Adrenal gland (tissue), 5 donors: Measurements from ENCODE around the gene ASTL.

Experiments
- CTCF ChIP-seq, 6 experiments: fragments of 450-650 bp in 4 of 6; fragments of 200-600 bp in 2 of 6; sonication (generic) in 1 of 6; IDR thresholded peaks; 1 replicate in 5 of 6; 2 replicates in 1 of 6; pipeline versions ENCODE4 v1.5.1 to v1.8.0; 2016 to 2021; ENCODE audit warnings: antibody characterized with exemption in 6 of 6, mild to moderate bottlenecking in 2 of 6, moderate library complexity in 1 of 6
- POLR2A ChIP-seq, 2 donors: fragments of 450-650 bp; IDR thresholded peaks; one replicate each; pipeline ENCODE4 v1.6.1; 2017; ENCODE audit warnings: antibody characterized with exemption in 2 of 2, mild to moderate bottlenecking in 2 of 2, moderate library complexity in 1 of 2
- donor health status: DM: no; HTN: no; CAD: no.

- TF ChIP-seq CTCF (IDR thresholded peaks at IDR 0.05) (no peak), POLR2A (IDR thresholded peaks at IDR 0.05) (no peak)
Measured at GRCh38 chr2:96097441-96097840, 40.9 kb downstream of the ASTL start.
